HepG2 (cell line): ENCODE data around the gene KCND1.
A peak's percentile ranks its signal among the peaks of the same experiment; 100 is the strongest.

Experiments
- ATF1 ChIP-seq: IDR thresholded peaks from 2 replicates; pipeline ENCODE4 v1.6.1; 2016; ENCODE audit warnings: mild to moderate bottlenecking, control low read depth
- CEBPB ChIP-seq: IDR thresholded peaks from 2 replicates; pipeline ENCODE4 v1.6.1; 2011; ENCODE audit warnings: low read depth, low read length, improper control_type of control experiment, borderline replicate concordance
- CTCF ChIP-seq: sonication (generic); formaldehyde crosslinking; IDR thresholded peaks from 2 replicates; pipeline ENCODE4 v1.5.0; 2020; ENCODE audit warnings: mild to moderate bottlenecking, missing genetic modification reagents, moderate library complexity
- HNRNPLL ChIP-seq: fragments of 200-400 bp; formaldehyde crosslinking; IDR thresholded peaks from 2 replicates; pipeline ENCODE4 v1.6.1; 2017; ENCODE audit warnings: mild to moderate bottlenecking, low read depth, low read length; ENCODE audit not compliant: poor library complexity, severe bottlenecking
- KDM5A ChIP-seq: fragments of 200-600 bp; sonication (generic); IDR thresholded peaks from 2 replicates; pipeline ENCODE4 v1.7.0; 2018; ENCODE audit warnings: antibody characterized with exemption, mild to moderate bottlenecking, low read length, borderline replicate concordance
- MLX ChIP-seq: IDR thresholded peaks from 2 replicates; pipeline ENCODE4 v1.6.1; 2016
- SAFB2 ChIP-seq: sonication (generic); formaldehyde crosslinking; IDR thresholded peaks from 2 replicates; pipeline ENCODE4 v1.5.1; 2020; ENCODE audit warnings: missing genetic modification reagents, low read depth, mild to moderate bottlenecking, borderline replicate concordance
- SIN3A ChIP-seq: IDR thresholded peaks from 2 replicates; pipeline ENCODE4 v1.6.1; 2011; ENCODE audit warnings: low read depth, mild to moderate bottlenecking, control low read depth, low read length, borderline replicate concordance
- SP1 ChIP-seq, 2 experiments: fragments of 450-650 bp in 1 of 2; sonication (generic) in 1 of 2; formaldehyde crosslinking in 1 of 2; IDR thresholded peaks; 2 replicates each; pipeline versions ENCODE4 v1.4.0 to v1.6.1; 2016 to 2020; ENCODE audit warnings: missing genetic modification reagents in 1 of 2
- TAF1 ChIP-seq: sonication (generic); formaldehyde crosslinking; IDR thresholded peaks from 2 replicates; pipeline ENCODE4 v1.4.0; 2020; ENCODE audit warnings: missing genetic modification reagents
- TCF7L2 ChIP-seq: IDR thresholded peaks from 2 replicates; pipeline ENCODE4 v1.6.1; 2011; ENCODE audit warnings: mild to moderate bottlenecking, low read depth, low read length, moderate library complexity
- TOE1 ChIP-seq: sonication (generic); formaldehyde crosslinking; IDR thresholded peaks from 2 replicates; pipeline ENCODE4 v1.4.0; 2020; ENCODE audit warnings: mild to moderate bottlenecking, missing genetic modification reagents
- ZUFSP ChIP-seq: sonication (generic); formaldehyde crosslinking; IDR thresholded peaks from 2 replicates; pipeline ENCODE4 v1.9.0; 2021; ENCODE audit warnings: missing genetic modification reagents, mild to moderate bottlenecking, borderline replicate concordance

GRCh38 chrX:48918643-48919340, 52.9 kb downstream of the KCND1 start, which contains the start of gene PIM2:
- TF ChIP-seq CTCF (CRISPR knock-in tag), result no peak
- no peak for TF ChIP-seq TCF7L2
- TF ChIP-seq CEBPB, result no peak
- TF ChIP-seq ZUFSP (CRISPR knock-in tag), result no peak
- TF ChIP-seq TAF1 (CRISPR knock-in tag), result peak; percentile 89
- TF ChIP-seq SP1 (IDR thresholded peaks at IDR 0.05), result no peak
- peak; percentile 65 for TF ChIP-seq SP1 (CRISPR knock-in tag; IDR thresholded peaks at IDR 0.05)
- TF ChIP-seq SIN3A, result peak; percentile 70; the same call in 1 of the 2 replicates
- TF ChIP-seq MLX, result no peak
- peak; percentile 83 for TF ChIP-seq HNRNPLL
- TF ChIP-seq KDM5A, result no peak
- TF ChIP-seq TOE1 (CRISPR knock-in tag), result no peak
- TF ChIP-seq SAFB2 (CRISPR knock-in tag), result no peak
- TF ChIP-seq ATF1 (CRISPR knock-in tag), result no peak
